GM13977 (cell line): Measurements from ENCODE around the gene SCAANT1.
A peak's percentile ranks its signal among the peaks of the same experiment; 100 is the strongest.

Experiments used
- DNase-seq: peaks from one replicate; pipeline ENCODE4 v3.0.0; 2012; ENCODE audit warnings: low spot score
- in situ Hi-C: fragments of 300-500 bp; cut with MboI; formaldehyde crosslinking; loops from one replicate; pipeline ENCODE4 v1.12.0; 2022; ENCODE audit warnings: low sequenced_read_pairs, low pct_unique_long_range_greater_than_20kb, mixed read lengths, inconsistent platforms; ENCODE audit not compliant: unreplicated experiment
- TF ChIP-seq, protein P1 (sequence below): IDR thresholded peaks from 2 replicates; pipeline ENCODE4 v1.5.1; 2012; ENCODE audit warnings: mild to moderate bottlenecking, control low read depth; ENCODE audit not compliant: insufficient read depth; ENCODE audit errors: extremely low read depth, missing control alignments

The SCAANT1 gene

DNA sequence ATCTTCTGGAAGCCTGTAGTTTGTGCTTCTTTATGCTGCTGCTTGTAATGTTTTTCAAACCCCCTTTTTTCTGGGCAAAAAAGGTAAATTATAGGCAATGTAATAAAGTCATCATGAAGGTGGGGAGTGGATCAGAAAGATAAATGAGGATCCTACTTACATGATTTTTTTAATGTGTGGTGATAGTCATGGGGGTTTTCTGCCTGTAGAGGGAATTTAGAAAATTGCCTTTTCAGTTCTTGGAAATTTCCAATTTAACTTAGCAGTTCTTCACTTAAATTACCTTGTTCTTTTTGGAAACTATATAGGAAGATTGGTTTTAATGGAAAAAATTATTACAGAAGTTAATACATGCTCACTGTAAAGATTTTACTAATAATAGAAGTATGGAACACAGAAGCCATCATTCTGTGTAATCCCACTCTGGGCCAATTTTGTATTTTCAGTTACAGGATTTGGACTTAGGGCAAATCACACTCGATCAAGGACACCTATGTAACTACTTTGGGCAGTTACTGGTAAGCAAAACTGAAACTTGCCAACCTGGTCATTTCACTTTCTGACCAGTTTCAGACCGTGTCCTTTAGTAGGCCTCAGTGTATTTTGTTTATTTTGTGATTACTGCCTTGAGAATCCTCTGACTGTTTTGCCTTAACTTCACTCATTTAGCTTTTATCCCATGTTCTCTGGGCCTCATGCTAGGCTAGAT, 10.5 kb upstream of the SCAANT1 start:
- in situ Hi-C loops, result no loop called here
- TF ChIP-seq, protein P1, sequence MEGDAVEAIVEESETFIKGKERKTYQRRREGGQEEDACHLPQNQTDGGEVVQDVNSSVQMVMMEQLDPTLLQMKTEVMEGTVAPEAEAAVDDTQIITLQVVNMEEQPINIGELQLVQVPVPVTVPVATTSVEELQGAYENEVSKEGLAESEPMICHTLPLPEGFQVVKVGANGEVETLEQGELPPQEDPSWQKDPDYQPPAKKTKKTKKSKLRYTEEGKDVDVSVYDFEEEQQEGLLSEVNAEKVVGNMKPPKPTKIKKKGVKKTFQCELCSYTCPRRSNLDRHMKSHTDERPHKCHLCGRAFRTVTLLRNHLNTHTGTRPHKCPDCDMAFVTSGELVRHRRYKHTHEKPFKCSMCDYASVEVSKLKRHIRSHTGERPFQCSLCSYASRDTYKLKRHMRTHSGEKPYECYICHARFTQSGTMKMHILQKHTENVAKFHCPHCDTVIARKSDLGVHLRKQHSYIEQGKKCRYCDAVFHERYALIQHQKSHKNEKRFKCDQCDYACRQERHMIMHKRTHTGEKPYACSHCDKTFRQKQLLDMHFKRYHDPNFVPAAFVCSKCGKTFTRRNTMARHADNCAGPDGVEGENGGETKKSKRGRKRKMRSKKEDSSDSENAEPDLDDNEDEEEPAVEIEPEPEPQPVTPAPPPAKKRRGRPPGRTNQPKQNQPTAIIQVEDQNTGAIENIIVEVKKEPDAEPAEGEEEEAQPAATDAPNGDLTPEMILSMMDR, result no peak

DNA sequence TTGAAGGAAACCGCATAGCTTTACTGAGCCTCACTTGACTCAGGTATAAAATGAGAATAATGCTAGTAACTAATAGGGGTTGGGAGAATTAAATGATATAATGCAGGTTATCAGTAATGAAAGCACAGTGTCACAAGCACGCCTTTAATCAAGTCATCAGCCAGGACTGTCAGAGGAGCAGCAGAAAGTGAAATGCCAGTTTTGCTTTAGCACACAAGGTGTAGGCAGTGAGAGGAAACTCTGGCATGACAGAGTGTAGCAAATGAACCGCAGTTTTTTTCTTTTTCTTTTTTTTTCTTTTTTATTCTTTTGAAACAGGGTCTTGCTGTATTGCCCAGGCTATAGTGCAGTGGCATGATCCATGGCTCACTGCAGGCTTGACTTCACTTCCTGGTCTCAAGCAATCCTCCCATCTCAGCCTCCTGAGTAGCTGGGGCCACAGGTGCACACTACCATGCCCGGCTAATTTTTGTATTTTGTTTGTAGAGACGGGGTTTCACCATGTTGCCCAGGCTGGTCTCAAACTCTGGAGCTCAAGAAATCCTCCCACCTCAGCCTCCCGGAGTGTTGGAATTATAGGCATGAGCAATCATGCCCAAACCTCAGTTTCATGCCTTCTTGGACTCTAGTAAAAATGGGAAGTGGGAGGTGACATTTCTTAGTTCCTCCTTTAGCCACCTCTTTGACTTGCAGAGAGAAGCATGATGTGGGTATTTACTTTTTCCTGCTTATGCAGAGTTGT, 9.7 kb upstream of the SCAANT1 start:
- in situ Hi-C loops, result no loop called here
- TF ChIP-seq, protein P1, result no peak
- DNase-seq, result peak; percentile 23

More for the DNA sequence above, 10.5 kb upstream of the SCAANT1 start:
- DNase-seq, result no peak

DNA sequence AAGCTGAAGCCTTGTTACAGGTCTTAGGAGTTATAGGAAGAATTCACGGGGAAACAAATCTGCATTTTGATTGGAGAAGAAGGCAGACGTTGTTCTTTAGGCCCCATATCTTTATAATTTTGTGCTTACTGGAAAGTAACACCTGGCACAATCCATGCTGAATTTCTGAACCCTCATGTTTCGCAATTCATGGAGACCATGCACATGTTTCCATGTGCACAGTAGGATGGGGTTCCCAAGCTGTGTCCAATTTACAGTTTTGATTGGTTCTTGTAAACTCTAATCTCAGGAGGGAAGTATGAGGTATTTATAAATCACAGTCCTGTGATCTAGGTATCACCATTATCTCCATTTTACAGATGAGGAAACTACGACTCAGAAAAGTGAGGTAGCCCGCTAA, 7.8 kb upstream of the SCAANT1 start:
- TF ChIP-seq, protein P1, result no peak
- in situ Hi-C loops, result no loop called here
- DNase-seq, result no peak

- in situ Hi-C loops, result no loop called here
- no peak for DNase-seq
- TF ChIP-seq, protein P1, result no peak
Observed at GRCh38 chr3:63918321-63918720, 6.1 kb upstream of the SCAANT1 start.

DNA sequence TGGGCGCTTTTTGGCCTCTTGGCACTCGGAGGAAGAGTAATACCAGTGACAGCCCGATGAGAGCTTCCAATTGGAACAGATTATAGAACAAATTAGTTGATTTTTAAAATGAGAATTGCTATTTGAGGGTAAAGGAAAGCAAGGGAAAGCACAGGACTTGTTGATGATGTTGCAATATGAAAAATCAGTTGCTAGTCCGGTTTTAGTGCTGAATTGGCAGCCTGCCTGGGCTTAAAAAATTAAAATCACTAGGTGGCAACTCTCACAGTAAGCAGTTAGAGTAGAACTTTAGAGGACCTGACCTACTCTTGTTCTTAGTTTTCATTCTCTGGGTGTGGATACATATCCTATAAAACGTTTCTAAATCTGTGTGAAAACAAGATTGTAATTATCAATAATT, 2.1 kb upstream of the SCAANT1 start:
- DNase-seq, result no peak
- TF ChIP-seq, protein P1, result no peak
- in situ Hi-C loops, result no loop called here

- in situ Hi-C loops, result no loop called here
- peak; percentile 55 for DNase-seq
- TF ChIP-seq, protein P1, result no peak
Observed at GRCh38 chr3:63912768-63913588, 795 bp upstream of the SCAANT1 start.
